Lower lobe of right lung (tissue), 2 donors: ENCODE measurements around the gene REEP1. TPM values are rescaled to one million over a fixed set of nuclear protein-coding genes. Genes with fewer than 3 reads are reported as not detected.

ENCODE experiments used
- ATAC-seq, 2 donors: fragments of 200-7000 bp; cut with Tn5 transposase; one replicate each; pipeline ENCODE4 v1.9.1; 2020 to 2022; ENCODE audit warnings: mild to moderate bottlenecking in 2 of 2, moderate library complexity in 2 of 2
- DNase-seq: peaks from one replicate; pipeline ENCODE4 v3.0.0-alpha.2; 2020
- H3K27ac ChIP-seq: fragments of 200-600 bp; one replicate; pipeline ENCODE4 v1.8.0; 2022
- H3K27me3 ChIP-seq: fragments of 200-600 bp; one replicate; pipeline ENCODE4 v1.8.0; 2022; ENCODE audit warnings: low read depth
- H3K36me3 ChIP-seq: fragments of 200-600 bp; one replicate; pipeline ENCODE4 v1.8.0; 2022; ENCODE audit warnings: mild to moderate bottlenecking
- H3K4me1 ChIP-seq: fragments of 200-600 bp; one replicate; pipeline ENCODE4 v1.8.0; 2022
- H3K4me3 ChIP-seq: fragments of 200-600 bp; one replicate; pipeline ENCODE4 v1.8.0; 2022; ENCODE audit warnings: mild to moderate bottlenecking
- H3K9me3 ChIP-seq: fragments of 200-600 bp; one replicate; pipeline ENCODE4 v1.8.0; 2022
- CTCF ChIP-seq: fragments of 200-600 bp; IDR thresholded peaks from one replicate; pipeline ENCODE4 v1.8.0; 2022; ENCODE audit warnings: antibody characterized with exemption, mild to moderate bottlenecking
- intact Hi-C: fragments of 100-400 bp; cut with DNase I; formaldehyde crosslinking; loops from one replicate; pipeline ENCODE4 v1.11.0; 2022
- total RNA-seq: library from RNA; stranded (reverse); fragmentation: NEBNext Ultra II Directional; extraction: Animal tissue kit (Norgen Biotek cat#: 25700); gene quantifications from one replicate; pipeline ENCODE4 v1.2.1, GENCODE V29; 2021
- donor health status: DM: no; HTN: yes; CAD: no; lungs with severe emphysema.

REEP1 gene
- total RNA-seq, 1 donor from 2014 or later: 6.9 TPM

GRCh38 chr2:86336675-86337243 lies 667 bp downstream of the REEP1 start:
- Histone ChIP-seq H3K4me1 (peaks cover 12% of the 10 kb centered on the region), H3K4me3 (peak overlapping the region; percentile 53), H3K27me3 (peaks cover 42% of the 10 kb centered on the region), H3K9me3 (peaks cover 8% of the 10 kb centered on the region), H3K36me3 (no peaks in the 10 kb centered on the region), H3K27ac (no peak overlapping the region)
- intact Hi-C loops: no loop called here
- TF ChIP-seq CTCF: no peak
- DNase-seq (no peak), ATAC-seq (peak; percentile 10 to 13)

GRCh38 chr2:86335865-86336674 lies 1.4 kb downstream of the REEP1 start:
- Histone ChIP-seq H3K9me3 (peaks cover 3% of the 10 kb centered on the region), H3K4me3 (peak overlapping the region; percentile 53), H3K27ac (no peak overlapping the region), H3K27me3 (peaks cover 42% of the 10 kb centered on the region), H3K4me1 (peaks cover 12% of the 10 kb centered on the region), H3K36me3 (no peaks in the 10 kb centered on the region)
- DNase-seq (no peak), ATAC-seq (peak; percentile 46 to 47)
- intact Hi-C loops: no loop called here
- TF ChIP-seq CTCF: no peak

- intact Hi-C loops: no loop called here
- H3K4me3 ChIP-seq: no peak overlapping the region
- H3K36me3 ChIP-seq: no peaks in the 10 kb centered on the region
- H3K4me1 ChIP-seq: peaks cover 12% of the 10 kb centered on the region
- H3K27ac ChIP-seq: no peak overlapping the region
- H3K27me3 ChIP-seq: peaks cover 30% of the 10 kb centered on the region
- no peak for ATAC-seq
- H3K9me3 ChIP-seq: no peaks in the 10 kb centered on the region
- TF ChIP-seq CTCF: no peak
- no peak for DNase-seq
Observed at GRCh38 chr2:86333378-86333777, 4.0 kb downstream of the REEP1 start.

GRCh38 chr2:86332654-86333053 lies 4.8 kb downstream of the REEP1 start:
- peaks cover 12% of the 10 kb centered on the region for H3K4me1 ChIP-seq
- H3K36me3 ChIP-seq: no peaks in the 10 kb centered on the region
- H3K9me3 ChIP-seq: no peaks in the 10 kb centered on the region
- TF ChIP-seq CTCF: no peak
- no peak for DNase-seq
- no peak for ATAC-seq
- H3K27ac ChIP-seq: no peak overlapping the region
- H3K27me3 ChIP-seq: peaks cover 23% of the 10 kb centered on the region
- H3K4me3 ChIP-seq: no peak overlapping the region
- intact Hi-C loops: no loop called here

- intact Hi-C loops: no loop called here
- peaks cover 17% of the 10 kb centered on the region for H3K27me3 ChIP-seq
- no peak for TF ChIP-seq CTCF
- H3K27ac ChIP-seq: no peak overlapping the region
- H3K4me3 ChIP-seq: no peak overlapping the region
- ATAC-seq (no peak), DNase-seq (no peak)
- no peaks in the 10 kb centered on the region for H3K36me3 ChIP-seq
- H3K4me1 ChIP-seq: peaks cover 7% of the 10 kb centered on the region
- no peaks in the 10 kb centered on the region for H3K9me3 ChIP-seq
Observed at GRCh38 chr2:86331384-86331783, 6.0 kb downstream of the REEP1 start.
